Left lung (tissue), 10 donors: Measurements from ENCODE around the gene GLCE. TPM values are rescaled to one million over a fixed set of nuclear protein-coding genes. Genes with fewer than 3 reads are reported as not detected.

Experiments used
- ATAC-seq: fragments of 200-7000 bp; cut with Tn5 transposase; one replicate; pipeline ENCODE4 v1.9.1; 2020; ENCODE audit warnings: moderate library complexity
- DNase-seq, 4 donors: peaks; one replicate each; pipeline ENCODE4 v3.0.0-alpha.2; 2013 to 2020
- H3K27ac ChIP-seq, 2 donors: fragments of 200-600 bp; sonication (generic) in 1 of 2; one replicate each; pipeline versions ENCODE4 v1.5.0 to v1.8.0; 2020 to 2021
- H3K27me3 ChIP-seq, 2 donors: fragments of 200-600 bp; sonication (generic) in 1 of 2; one replicate each; pipeline versions ENCODE4 v1.5.0 to v1.8.0; 2020 to 2021
- H3K36me3 ChIP-seq, 2 donors: fragments of 200-600 bp; sonication (generic) in 1 of 2; one replicate each; pipeline versions ENCODE4 v1.5.0 to v1.8.0; 2020 to 2021
- H3K4me1 ChIP-seq, 2 donors: fragments of 200-600 bp; one replicate each; pipeline ENCODE4 v1.8.0; 2021
- H3K4me3 ChIP-seq, 2 donors: fragments of 200-600 bp; sonication (generic) in 1 of 2; one replicate each; pipeline versions ENCODE4 v1.5.0 to v1.8.0; 2020 to 2021; ENCODE audit warnings: mild to moderate bottlenecking in 1 of 2
- H3K9me3 ChIP-seq, 2 donors: fragments of 200-600 bp; sonication (generic) in 1 of 2; one replicate each; pipeline versions ENCODE4 v1.5.0 to v1.8.0; 2020 to 2021
- intact Hi-C, 2 donors: fragments of 100-400 bp; cut with DNase I; formaldehyde crosslinking; loops; one replicate each; pipeline versions ENCODE4 v1.11.2 to v1.14.2; 2022
- polyA plus RNA-seq, 6 donors: library from polyadenylated mRNA; unstranded; fragments of 120-200 nt; gene quantifications; one replicate each; pipeline ENCODE4 v1.2.1, GENCODE V29; 2013; ENCODE audit not compliant: insufficient read length in 6 of 6
- total RNA-seq, 2 donors: library from RNA; stranded (reverse); fragmentation: NEBNext Ultra II Directional; extraction: Animal tissue kit (Norgen Biotek cat#: 25700); gene quantifications; one replicate each; pipeline ENCODE4 v1.2.1, GENCODE V29; 2021
- TF ChIP-seq, protein P1 (sequence below), 2 donors: fragments of 200-600 bp; sonication (generic) in 1 of 2; IDR thresholded peaks; one replicate each; pipeline versions ENCODE4 v1.5.0 to v1.8.0; 2021; ENCODE audit warnings: antibody characterized with exemption in 2 of 2
- donor health status: DM: no; HTN: yes; CAD: no.
- donor health status: DM: no; HTN: no; CAD: no.

GLCE gene
- total and polyA plus RNA-seq, 8 donors = 18.2 to 66.6 (median 60.6) TPM

GRCh38 chr15:69146724-69147435 lies 13.6 kb upstream of the GLCE start:
- Histone ChIP-seq H3K9me3 (no peaks in the 10 kb centered on the region), H3K4me1 (no peaks in the 10 kb centered on the region), H3K27me3 (peaks cover 0 to 2% of the 10 kb centered on the region in 2 donors), H3K27ac (no peak overlapping the region), H3K36me3 (no peaks in the 10 kb centered on the region), H3K4me3 (no peak overlapping the region)
- ATAC-seq (no peak), DNase-seq (no peak)
- intact Hi-C loops = no loop called here
- TF ChIP-seq, protein P1, sequence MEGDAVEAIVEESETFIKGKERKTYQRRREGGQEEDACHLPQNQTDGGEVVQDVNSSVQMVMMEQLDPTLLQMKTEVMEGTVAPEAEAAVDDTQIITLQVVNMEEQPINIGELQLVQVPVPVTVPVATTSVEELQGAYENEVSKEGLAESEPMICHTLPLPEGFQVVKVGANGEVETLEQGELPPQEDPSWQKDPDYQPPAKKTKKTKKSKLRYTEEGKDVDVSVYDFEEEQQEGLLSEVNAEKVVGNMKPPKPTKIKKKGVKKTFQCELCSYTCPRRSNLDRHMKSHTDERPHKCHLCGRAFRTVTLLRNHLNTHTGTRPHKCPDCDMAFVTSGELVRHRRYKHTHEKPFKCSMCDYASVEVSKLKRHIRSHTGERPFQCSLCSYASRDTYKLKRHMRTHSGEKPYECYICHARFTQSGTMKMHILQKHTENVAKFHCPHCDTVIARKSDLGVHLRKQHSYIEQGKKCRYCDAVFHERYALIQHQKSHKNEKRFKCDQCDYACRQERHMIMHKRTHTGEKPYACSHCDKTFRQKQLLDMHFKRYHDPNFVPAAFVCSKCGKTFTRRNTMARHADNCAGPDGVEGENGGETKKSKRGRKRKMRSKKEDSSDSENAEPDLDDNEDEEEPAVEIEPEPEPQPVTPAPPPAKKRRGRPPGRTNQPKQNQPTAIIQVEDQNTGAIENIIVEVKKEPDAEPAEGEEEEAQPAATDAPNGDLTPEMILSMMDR (IDR thresholded peaks at IDR 0.05) = no peak

DNA sequence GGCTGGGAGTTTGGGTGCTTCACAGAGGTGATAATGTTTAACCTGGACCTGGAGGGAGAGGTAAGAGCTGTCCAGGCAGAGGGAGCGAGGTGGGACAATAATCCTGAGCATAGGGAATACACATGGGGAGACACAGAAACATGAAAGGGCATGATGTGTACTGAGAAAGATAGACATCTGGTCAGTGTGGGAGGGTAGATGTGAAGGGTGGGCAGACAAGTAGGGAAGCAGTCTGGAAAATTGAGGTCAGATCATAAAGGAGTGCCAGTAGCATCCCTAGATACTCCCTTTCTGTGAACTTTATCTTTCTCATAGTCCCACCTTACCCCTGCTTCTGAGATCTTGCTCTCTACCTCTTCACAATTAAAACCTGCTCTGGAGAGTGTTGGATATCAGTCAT lies 12.0 kb upstream of the GLCE start:
- no peaks in the 10 kb centered on the region for H3K9me3 ChIP-seq
- TF ChIP-seq, protein P1 (IDR thresholded peaks at IDR 0.05) = no peak
- intact Hi-C loops = no loop called here
- H3K4me3 ChIP-seq = no peak overlapping the region
- H3K36me3 ChIP-seq = no peaks in the 10 kb centered on the region
- peaks cover 0 to 2% of the 10 kb centered on the region in 2 donors for H3K27me3 ChIP-seq
- no peak for DNase-seq
- no peak for ATAC-seq
- H3K27ac ChIP-seq = no peak overlapping the region
- no peaks in the 10 kb centered on the region for H3K4me1 ChIP-seq

DNA sequence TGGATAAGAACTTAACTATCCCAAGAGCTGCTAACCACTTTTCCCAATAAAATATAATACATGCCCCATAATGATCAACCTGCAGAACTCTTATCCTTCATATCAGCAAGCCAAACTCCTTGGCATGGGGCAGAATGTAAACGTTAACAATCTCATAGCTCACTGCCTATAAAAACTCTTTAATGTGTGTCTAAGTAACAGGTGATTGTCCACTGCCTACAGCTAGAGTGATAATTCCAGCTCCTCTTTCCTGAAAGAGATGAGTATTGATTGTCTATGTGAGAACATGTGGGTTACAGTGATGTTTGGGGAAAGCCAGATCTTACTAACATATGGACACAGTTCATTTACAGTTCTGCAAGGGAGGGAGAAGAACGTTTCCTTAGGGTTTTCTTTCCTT lies 11.3 kb upstream of the GLCE start:
- TF ChIP-seq, protein P1 (IDR thresholded peaks at IDR 0.05) = no peak
- H3K9me3 ChIP-seq = no peaks in the 10 kb centered on the region
- H3K4me3 ChIP-seq = no peak overlapping the region
- peaks cover 0 to 2% of the 10 kb centered on the region in 2 donors for H3K27me3 ChIP-seq
- no peaks in the 10 kb centered on the region for H3K4me1 ChIP-seq
- DNase-seq = no peak
- H3K27ac ChIP-seq = no peak overlapping the region
- H3K36me3 ChIP-seq = no peaks in the 10 kb centered on the region
- ATAC-seq = no peak
- intact Hi-C loops = no loop called here

DNA sequence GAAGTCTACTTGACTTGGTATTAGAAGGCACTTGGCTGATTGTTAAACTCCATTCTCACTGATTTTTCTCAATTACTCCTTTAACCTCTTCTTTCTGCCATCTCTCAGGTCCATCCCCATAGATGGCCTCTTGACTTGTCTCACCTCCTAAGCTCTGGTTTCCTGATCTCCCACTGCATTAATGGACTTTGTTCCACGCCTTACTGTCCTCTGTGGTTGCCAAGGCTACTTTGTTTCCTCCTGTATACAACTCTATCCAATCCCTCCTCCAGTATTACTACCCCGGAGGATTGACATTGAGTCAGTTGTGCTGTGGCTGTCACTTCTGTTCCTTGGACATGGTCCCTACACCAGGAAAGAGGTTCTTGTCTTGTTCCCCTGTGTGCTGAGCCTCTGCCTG lies 10.6 kb upstream of the GLCE start:
- TF ChIP-seq, protein P1 (IDR thresholded peaks at IDR 0.05) = no peak
- no peak overlapping the region for H3K27ac ChIP-seq
- no peaks in the 10 kb centered on the region for H3K4me1 ChIP-seq
- no peaks in the 10 kb centered on the region for H3K36me3 ChIP-seq
- DNase-seq (no peak), ATAC-seq (no peak)
- peaks cover 0 to 2% of the 10 kb centered on the region in 2 donors for H3K27me3 ChIP-seq
- intact Hi-C loops = no loop called here
- H3K4me3 ChIP-seq = no peak overlapping the region
- no peaks in the 10 kb centered on the region for H3K9me3 ChIP-seq

DNA sequence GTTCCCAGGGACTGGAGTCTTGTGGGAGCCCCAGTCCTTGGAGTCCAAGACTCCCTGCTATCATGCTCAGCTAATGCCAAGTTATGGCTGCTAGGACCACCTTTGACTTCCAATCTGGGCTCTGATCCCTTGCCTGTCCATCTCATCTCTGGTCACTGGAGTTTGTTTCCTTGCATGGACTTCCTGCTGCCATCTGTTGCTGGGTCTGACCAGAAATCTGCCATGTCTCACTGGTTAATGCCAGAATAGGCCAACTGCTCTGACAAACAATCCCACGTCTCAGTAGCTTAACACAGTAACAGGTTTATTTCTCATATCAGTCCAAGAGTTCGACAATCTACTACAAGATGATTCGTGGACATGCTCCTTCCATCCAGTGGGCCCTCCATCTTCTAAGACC lies 10.1 kb upstream of the GLCE start:
- no peak overlapping the region for H3K27ac ChIP-seq
- H3K9me3 ChIP-seq = no peaks in the 10 kb centered on the region
- intact Hi-C loops = no loop called here
- no peaks in the 10 kb centered on the region for H3K4me1 ChIP-seq
- peaks cover 0 to 2% of the 10 kb centered on the region in 2 donors for H3K27me3 ChIP-seq
- DNase-seq = no peak
- H3K4me3 ChIP-seq = no peak overlapping the region
- ATAC-seq = no peak
- TF ChIP-seq, protein P1 (IDR thresholded peaks at IDR 0.05) = no peak
- H3K36me3 ChIP-seq = no peaks in the 10 kb centered on the region
